B cell (primary cell): ENCODE measurements around the gene DIMT1. TPM values are rescaled to one million over a fixed set of nuclear protein-coding genes. Genes with fewer than 3 reads are reported as not detected.

Source experiments
- ATAC-seq: fragments of 200-7000 bp; cut with Tn5 transposase; one replicate; pipeline ENCODE4 v1.10.0; 2021; ENCODE audit warnings: low read depth, mild to moderate bottlenecking, moderate number of reproducible peaks, moderate library complexity
- CTCF ChIA-PET: fragments of 350-600 bp; sonication (Branson Sonifier 250); formaldehyde crosslinking; loops from one replicate; lab custom pipeline; 2021; ENCODE audit warnings: antibody characterized with exemption, inconsistent platforms; lab: Charles Lee
- POLR2A ChIA-PET: fragments of 350-600 bp; sonication (Branson Sonifier 250); formaldehyde crosslinking; loops from one replicate; lab custom pipeline; 2021; ENCODE audit warnings: antibody characterized with exemption; lab: Charles Lee
- DNase-seq: peaks from one replicate; pipeline ENCODE4 v3.0.0; 2013
- H2AFZ ChIP-seq: 2 replicates; pipeline ENCODE4 v1.6.1; 2012; ENCODE audit warnings: mild to moderate bottlenecking, low read depth, low read length; ENCODE audit not compliant: insufficient read depth, poor library complexity, severe bottlenecking
- H3K27ac ChIP-seq, 2 donors: 1 replicate in 1 of 2; 2 replicates in 1 of 2; pipeline ENCODE4 v1.5.1; 2012 to 2013; ENCODE audit warnings: low read length in 2 of 2, mild to moderate bottlenecking in 2 of 2, moderate library complexity in 1 of 2
- H3K27me3 ChIP-seq, 4 experiments: fragments of 200-600 bp in 1 of 4; sonication (generic) in 1 of 4; replicated peaks in 1 of 4; 1 replicate in 2 of 4; 2 replicates in 2 of 4; pipeline versions ENCODE4 v1.6.1 to v1.7.0; 2013 to 2016; ENCODE audit warnings: low read length in 3 of 4, mild to moderate bottlenecking in 2 of 4, mixed read lengths in 1 of 4, moderate library complexity in 1 of 4; ENCODE audit not compliant: insufficient read depth in 4 of 4, control insufficient read depth in 3 of 4; ENCODE audit errors: control extremely low read depth in 1 of 4
- H3K36me3 ChIP-seq, 2 experiments: replicated peaks in 1 of 2; 1 replicate in 1 of 2; 2 replicates in 1 of 2; pipeline versions ENCODE4 v1.6.1 to v1.7.1; 2013; ENCODE audit warnings: low read length in 1 of 2; ENCODE audit not compliant: insufficient read depth in 2 of 2, control insufficient read depth in 1 of 2; ENCODE audit errors: control extremely low read depth in 1 of 2, extremely low read depth in 1 of 2
- H3K4me1 ChIP-seq, 2 donors: fragments of 200-600 bp in 1 of 2; sonication (generic) in 1 of 2; 1 replicate in 1 of 2; 2 replicates in 1 of 2; pipeline versions ENCODE4 v1.5.1 to v1.6.1; 2013 to 2017; ENCODE audit warnings: low read length in 2 of 2; ENCODE audit not compliant: control insufficient read depth in 2 of 2, insufficient read depth in 2 of 2
- H3K4me2 ChIP-seq: replicated peaks from 2 replicates; pipeline ENCODE3; 2012; ENCODE audit warnings: mild to moderate bottlenecking, low read depth, low read length; ENCODE audit not compliant: poor library complexity, severe bottlenecking
- H3K4me3 ChIP-seq, 5 experiments: fragments of 200-600 bp in 1 of 5; sonication (generic) in 1 of 5; 1 replicate in 3 of 5; 2 replicates in 2 of 5; pipeline versions ENCODE4 v1.5.1 to v1.7.0; 2011 to 2016; ENCODE audit warnings: low read length in 4 of 5, mild to moderate bottlenecking in 4 of 5, low read depth in 2 of 5, control low read depth in 1 of 5, moderate library complexity in 1 of 5; ENCODE audit not compliant: insufficient read depth in 1 of 5; ENCODE audit errors: control extremely low read depth in 1 of 5, extremely low read depth in 1 of 5
- H3K79me2 ChIP-seq: fragments of 200-600 bp; sonication (generic); one replicate; pipeline ENCODE4 v1.6.0; 2016; ENCODE audit warnings: low read length; ENCODE audit not compliant: control insufficient read depth, insufficient read depth
- H3K9ac ChIP-seq: fragments of 200-600 bp; sonication (generic); 2 replicates; pipeline ENCODE4 v1.6.1; 2017; ENCODE audit warnings: mild to moderate bottlenecking, low read length, moderate library complexity
- H3K9me3 ChIP-seq, 3 donors: one replicate each; pipeline versions ENCODE4 v1.6.1 to v1.7.1; 2013; ENCODE audit warnings: low read length in 2 of 3; ENCODE audit not compliant: control insufficient read depth in 2 of 3, insufficient read depth in 1 of 3; ENCODE audit errors: control extremely low read depth in 1 of 3
- H4K20me1 ChIP-seq: 2 replicates; pipeline ENCODE4 v1.6.0; 2012; ENCODE audit warnings: mild to moderate bottlenecking, low read length; ENCODE audit not compliant: insufficient read depth, control insufficient read depth, poor library complexity, severe bottlenecking
- H3K27ac Mint-ChIP-seq: one replicate; pipeline ENCODE4 v1.8.0; 2021; ENCODE audit warnings: mixed read lengths
- H3K27me3 Mint-ChIP-seq: one replicate; pipeline ENCODE4 v1.8.0; 2021; ENCODE audit warnings: mixed read lengths
- H3K4me1 Mint-ChIP-seq: one replicate; pipeline ENCODE4 v1.8.0; 2021; ENCODE audit warnings: mixed read lengths
- H3K4me3 Mint-ChIP-seq: one replicate; pipeline ENCODE4 v1.8.0; 2021; ENCODE audit warnings: mixed read lengths
- H3K9me3 Mint-ChIP-seq: one replicate; pipeline ENCODE4 v1.8.0; 2022; ENCODE audit warnings: mixed read lengths; ENCODE audit not compliant: insufficient read depth
- CTCF ChIP-seq: fragments of 200-600 bp; IDR thresholded peaks from one replicate; pipeline ENCODE4 v1.8.0; 2022; ENCODE audit warnings: antibody characterized with exemption, mild to moderate bottlenecking
- EZH2 ChIP-seq: IDR thresholded peaks from 2 replicates; pipeline ENCODE4 v1.6.1; 2012; ENCODE audit warnings: borderline replicate concordance, low read depth, mild to moderate bottlenecking, moderate library complexity, low read length; ENCODE audit not compliant: insufficient read depth, poor library complexity, severe bottlenecking
- WGBS: methylation state at CpG from one replicate; pipeline ENCODE4 v1.1.5; 2013; ENCODE audit warnings: missing lambda C conversion rate; ENCODE audit not compliant: insufficient coverage; 5-methylcytosine and 5-hydroxymethylcytosine counted together
- intact Hi-C: fragments of 100-400 bp; cut with micrococcal nuclease; formaldehyde crosslinking; loops from one replicate; pipeline ENCODE4 v1.10.0; 2022
- polyA plus RNA-seq: library from polyadenylated mRNA; depleted of rRNA; stranded (reverse); fragments of >200 nt; gene quantifications from 2 replicates; pipeline ENCODE4 v1.2.3, GENCODE V29; 2012
- total RNA-seq, 2 donors: library from RNA; stranded (reverse); fragments of 120-200 nt in 1 of 2; gene quantifications; 1 replicate in 1 of 2; 2 replicates in 1 of 2; pipeline versions ENCODE4 v1.2.3 to v1.2.4, GENCODE V29; 2013 to 2022

DIMT1 gene
- total and polyA plus RNA-seq, 2 donors (not counting 1 experiment from before 2014, with no cell fraction given): 16.0 to 20.7 TPM

- H3K27me3 Mint-ChIP-seq: no peaks in the 10 kb centered on the region
- H3K4me3 Mint-ChIP-seq: peak overlapping the region; percentile 84
- H3K36me3 ChIP-seq: peaks cover 0 to 1% of the 10 kb centered on the region in 2 experiments
- intact Hi-C loops: no loop called here
- H3K9me3 ChIP-seq: no peaks in the 10 kb centered on the region
- peak overlapping the region; percentile 82 for H3K9ac ChIP-seq
- H3K27ac ChIP-seq: no peak overlapping the region
- H3K4me3 ChIP-seq: peak overlapping the region in 4 of 5 experiments; percentile 67 to 97 (median 80)
- H3K4me1 Mint-ChIP-seq: peaks cover 17% of the 10 kb centered on the region
- H3K79me2 ChIP-seq: peaks cover 62% of the 10 kb centered on the region
- peak overlapping the region; percentile 97 for H2AFZ ChIP-seq
- ChIA-PET POLR2A (interaction anchor here (0.6 to 2.7 kb wide), 3 partner anchors 10 to 108 kb away, joined by 4 to 25 read pairs (median 6); partner anchors contain the start of genes DIMT1 and KIF2A), CTCF (interaction anchor here (3.1 kb wide), 1 partner anchor 10 kb away, joined by 14 read pairs; the partner anchor contains the start of gene DIMT1)
- H3K4me2 ChIP-seq: peak overlapping the region; percentile 75
- H3K27ac Mint-ChIP-seq: peak overlapping the region; percentile 91
- DNase-seq (no peak), ATAC-seq (no peak)
- H3K4me1 ChIP-seq: peaks cover 13 to 15% of the 10 kb centered on the region in 2 donors
- TF ChIP-seq EZH2: no peak
- TF ChIP-seq CTCF: no peak
- no peaks in the 10 kb centered on the region for H3K9me3 Mint-ChIP-seq
- no CpG with 5 or more reads among the region's 3 CpGs for WGBS
- peaks cover 10% of the 10 kb centered on the region for H4K20me1 ChIP-seq
- H3K27me3 ChIP-seq: no peaks in the 10 kb centered on the region
Observed at GRCh38 chr5:62413711-62414110, 10.0 kb upstream of the DIMT1 start.
